OCI-LY3 (cell line): ENCODE measurements around the gene NDC80.

Source experiments
- H2AFZ ChIP-seq: fragments of 200-600, 300-600 bp; shearing (Covaris generic); 2 replicates; pipeline ENCODE4 v1.6.0; 2014; ENCODE audit warnings: antibody characterized with exemption, low read depth, low read length
- H3K27ac ChIP-seq: fragments of 200-600, 300-600 bp; sonication (generic); 2 replicates; pipeline ENCODE4 v1.5.1; 2014; ENCODE audit warnings: mild to moderate bottlenecking, low read length, moderate library complexity, mixed read lengths
- H3K27me3 ChIP-seq: fragments of 200-600, 300-600 bp; sonication (generic); 2 replicates; pipeline ENCODE4 v1.6.1; 2014; ENCODE audit warnings: low read depth, low read length, mixed read lengths
- H3K36me3 ChIP-seq: fragments of 200-600, 300-600 bp; sonication (generic); replicated peaks from 2 replicates; pipeline ENCODE3; 2014; ENCODE audit warnings: low read depth, low read length, mixed read lengths
- H3K4me1 ChIP-seq: fragments of 300-600, 200-600 bp; sonication (generic); 2 replicates; pipeline ENCODE4 v1.6.1; 2014; ENCODE audit warnings: low read length, mixed read lengths
- H3K4me2 ChIP-seq: fragments of 200-600, 300-600 bp; sonication (generic); 2 replicates; pipeline ENCODE4 v1.6.1; 2014; ENCODE audit warnings: low read length, mixed read lengths
- H3K4me3 ChIP-seq: fragments of 300-600, 200-600 bp; sonication (generic); 2 replicates; pipeline ENCODE4 v1.5.1; 2014; ENCODE audit warnings: antibody characterized with exemption, mild to moderate bottlenecking, low read length, moderate library complexity
- H3K79me2 ChIP-seq: fragments of 300-600, 200-600 bp; shearing (Covaris generic); 2 replicates; pipeline ENCODE4 v1.6.1; 2014; ENCODE audit warnings: mild to moderate bottlenecking, low read length, mixed read lengths
- H3K9ac ChIP-seq: fragments of 300-600, 200-600 bp; shearing (Covaris generic); 2 replicates; pipeline ENCODE4 v1.6.0; 2014; ENCODE audit warnings: mild to moderate bottlenecking, low read length, moderate library complexity
- H3K9me3 ChIP-seq: fragments of 200-600, 300-600 bp; shearing (Covaris generic); 2 replicates; pipeline ENCODE4 v1.6.1; 2014; ENCODE audit warnings: low read length, mixed read lengths; ENCODE audit not compliant: insufficient read depth
- H4K20me1 ChIP-seq: fragments of 200-600, 300-600 bp; sonication (generic); 2 replicates; pipeline ENCODE4 v1.6.1; 2016; ENCODE audit warnings: low read length, mixed read lengths; ENCODE audit not compliant: insufficient read depth
- CTCF ChIP-seq: fragments of 200-600, 300-600 bp; sonication (generic); IDR thresholded peaks from 2 replicates; pipeline ENCODE4 v1.5.1; 2014; ENCODE audit warnings: antibody characterized with exemption, low read length, low read depth
- EZH2phosphoT487 ChIP-seq: fragments of 200-600 bp; shearing (Covaris generic); IDR thresholded peaks from 2 replicates; pipeline ENCODE4 v1.6.1; 2018; ENCODE audit warnings: antibody characterized with exemption, mixed run types, low read depth

The NDC80 gene

GRCh38 chr18:2602844-2603243 lies 31.5 kb downstream of the NDC80 start:
- Histone ChIP-seq H2AFZ (no peak overlapping the region), H3K27me3 (no peaks in the 10 kb centered on the region), H3K4me2 (no peak overlapping the region), H4K20me1 (no peaks in the 10 kb centered on the region), H3K79me2 (no peaks in the 10 kb centered on the region), H3K9me3 (no peaks in the 10 kb centered on the region), H3K36me3 (peaks cover 46% of the 10 kb centered on the region), H3K9ac (no peak overlapping the region), H3K4me3 (no peak overlapping the region), H3K4me1 (peaks cover 7% of the 10 kb centered on the region), H3K27ac (no peak overlapping the region)
- TF ChIP-seq CTCF: no peak
- no peak for TF ChIP-seq EZH2phosphoT487

DNA sequence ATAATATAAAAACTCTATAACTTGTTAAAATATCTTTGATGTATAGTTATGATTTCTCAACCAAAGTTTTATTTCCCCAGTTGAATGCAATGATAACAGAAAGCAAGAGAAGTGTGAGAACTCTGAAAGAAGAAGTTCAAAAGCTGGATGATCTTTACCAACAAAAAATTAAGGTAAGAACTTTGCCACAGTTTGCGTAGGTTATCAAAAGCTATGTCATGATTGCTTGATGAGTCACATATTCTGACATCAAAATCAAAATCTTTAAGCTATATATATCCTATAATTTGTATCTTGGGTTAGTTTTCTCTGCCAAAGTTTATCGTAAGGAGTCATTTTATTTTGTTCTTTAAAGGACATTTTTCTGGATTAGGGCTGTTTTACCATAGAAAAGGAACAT lies 35.0 kb downstream of the NDC80 start:
- Histone ChIP-seq H3K79me2 (no peaks in the 10 kb centered on the region), H3K9ac (no peak overlapping the region), H4K20me1 (no peaks in the 10 kb centered on the region), H3K27me3 (no peaks in the 10 kb centered on the region), H2AFZ (no peak overlapping the region), H3K36me3 (peaks cover 38% of the 10 kb centered on the region), H3K4me3 (no peak overlapping the region), H3K27ac (no peak overlapping the region), H3K4me1 (peaks cover 7% of the 10 kb centered on the region), H3K9me3 (no peaks in the 10 kb centered on the region), H3K4me2 (no peak overlapping the region)
- TF ChIP-seq EZH2phosphoT487 (no peak), CTCF (no peak)

GRCh38 chr18:2609604-2610003 lies 38.2 kb downstream of the NDC80 start:
- Histone ChIP-seq H3K27me3 (no peaks in the 10 kb centered on the region), H3K9ac (no peak overlapping the region), H3K9me3 (no peaks in the 10 kb centered on the region), H3K4me1 (peaks cover 7% of the 10 kb centered on the region), H3K79me2 (no peaks in the 10 kb centered on the region), H2AFZ (no peak overlapping the region), H3K4me3 (no peak overlapping the region), H4K20me1 (no peaks in the 10 kb centered on the region), H3K36me3 (peaks cover 51% of the 10 kb centered on the region), H3K4me2 (no peak overlapping the region), H3K27ac (no peak overlapping the region)
- TF ChIP-seq EZH2phosphoT487 (no peak), CTCF (no peak)

DNA sequence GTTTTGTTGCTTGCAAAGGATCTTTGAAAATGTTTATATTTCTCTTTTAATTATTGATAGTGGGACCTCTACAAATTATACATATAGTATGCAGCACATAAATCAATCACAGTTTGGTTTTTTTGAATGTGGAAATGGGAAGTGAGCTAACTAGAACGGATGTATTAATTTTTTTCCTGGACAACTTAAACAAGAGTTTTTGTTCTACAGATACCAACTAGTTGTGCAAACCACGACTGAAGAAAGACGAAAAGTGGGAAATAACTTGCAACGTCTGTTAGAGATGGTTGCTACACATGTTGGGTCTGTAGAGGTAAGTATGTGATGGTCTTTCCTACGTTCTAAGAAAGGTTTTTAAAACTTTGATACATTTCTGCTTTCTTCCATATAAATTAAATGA lies 39.2 kb downstream of the NDC80 start:
- Histone ChIP-seq H3K79me2 (no peaks in the 10 kb centered on the region), H3K27ac (no peak overlapping the region), H3K36me3 (peaks cover 60% of the 10 kb centered on the region), H3K9ac (no peak overlapping the region), H2AFZ (no peak overlapping the region), H3K4me1 (peaks cover 3% of the 10 kb centered on the region), H4K20me1 (no peaks in the 10 kb centered on the region), H3K4me3 (no peak overlapping the region), H3K27me3 (no peaks in the 10 kb centered on the region), H3K4me2 (no peak overlapping the region), H3K9me3 (no peaks in the 10 kb centered on the region)
- TF ChIP-seq CTCF: no peak
- TF ChIP-seq EZH2phosphoT487: no peak
